ENCODE data around the gene TMEM161A. TPM values are rescaled to one million over a fixed set of nuclear protein-coding genes. Genes with fewer than 3 reads are reported as not detected.

Gene TMEM161A
- total RNA-seq, 1 experiment from 2014 or later = 46.0 TPM

- TF ChIP-seq USF1 (CRISPR knock-in tag; IDR thresholded peaks at IDR 0.05) = peak; percentile 30; the same call in 1 of the 2 replicates
- no peak for TF ChIP-seq RORB (CRISPR knock-in tag; IDR thresholded peaks at IDR 0.05)
- no peak for TF ChIP-seq ELF4 (CRISPR knock-in tag; IDR thresholded peaks at IDR 0.05; ENCODE audit: low read depth)
- no peak for TF ChIP-seq NR3C1 (CRISPR knock-in tag; conservative IDR thresholded peaks at IDR 0.05; ENCODE audit: low read depth)
- 0 out of 2 replicates have a peak, but pooled peaks have one; percentile 65 for TF ChIP-seq SMAD3 (CRISPR knock-in tag; IDR thresholded peaks at IDR 0.05; ENCODE audit: borderline replicate concordance)
- no peak for TF ChIP-seq ATF6 (CRISPR knock-in tag; IDR thresholded peaks at IDR 0.05)
- TF ChIP-seq TCF7 (CRISPR knock-in tag; IDR thresholded peaks at IDR 0.05; ENCODE audit: low read depth) = no peak
- TF ChIP-seq NFE2L1 (CRISPR knock-in tag; IDR thresholded peaks at IDR 0.05) = no peak
- no peak for TF ChIP-seq ZBTB43 (CRISPR knock-in tag; IDR thresholded peaks at IDR 0.05)
- TF ChIP-seq ZNF281 (CRISPR knock-in tag; IDR thresholded peaks at IDR 0.05) = no peak
- TF ChIP-seq ZMAT4 (CRISPR knock-in tag; IDR thresholded peaks at IDR 0.05) = no peak
- no peak for TF ChIP-seq E2F1 (CRISPR knock-in tag; IDR thresholded peaks at IDR 0.05)
- no peak for TF ChIP-seq GRHL2 (CRISPR knock-in tag; IDR thresholded peaks at IDR 0.05; ENCODE audit: insufficient replicate concordance, severe bottlenecking)
- peak; percentile 65; the same call in 1 of the 2 replicates for TF ChIP-seq FOXP4 (CRISPR knock-in tag; IDR thresholded peaks at IDR 0.05)
- no peak for TF ChIP-seq E2F4 (CRISPR knock-in tag; IDR thresholded peaks at IDR 0.05; ENCODE audit: borderline replicate concordance, low read depth)
- no peak for TF ChIP-seq ATF3 (CRISPR knock-in tag; conservative IDR thresholded peaks at IDR 0.05)
- no peak for TF ChIP-seq PRDM15 (CRISPR knock-in tag; IDR thresholded peaks at IDR 0.05)
- peak; percentile 40; the same call in 1 of the 2 replicates for TF ChIP-seq ETV6 (CRISPR knock-in tag; IDR thresholded peaks at IDR 0.05)
- peak; percentile 66; the same call in 1 of the 2 replicates for TF ChIP-seq MAX (CRISPR knock-in tag; IDR thresholded peaks at IDR 0.05)
- TF ChIP-seq GTF2I (CRISPR knock-in tag; conservative IDR thresholded peaks at IDR 0.05) = no peak
Measured at GRCh38 chr19:19105365-19106055, 32.8 kb downstream of the TMEM161A start (continued).
